Stimulated activated CD8-positive, alpha-beta memory T cell treated with anti-CD3 and anti-CD28 coated beads, Interleukin-12 subunit alpha, Interleukin-12 subunit beta, amount 100 ng/mL, for 4 hours (primary cell): ENCODE measurements around the gene MTNR1B.

Experiments
- DNase-seq: peaks from one replicate; pipeline ENCODE4 v3.0.0-alpha.2; 2020; ENCODE audit warnings: low read depth

Gene MTNR1B

DNA sequence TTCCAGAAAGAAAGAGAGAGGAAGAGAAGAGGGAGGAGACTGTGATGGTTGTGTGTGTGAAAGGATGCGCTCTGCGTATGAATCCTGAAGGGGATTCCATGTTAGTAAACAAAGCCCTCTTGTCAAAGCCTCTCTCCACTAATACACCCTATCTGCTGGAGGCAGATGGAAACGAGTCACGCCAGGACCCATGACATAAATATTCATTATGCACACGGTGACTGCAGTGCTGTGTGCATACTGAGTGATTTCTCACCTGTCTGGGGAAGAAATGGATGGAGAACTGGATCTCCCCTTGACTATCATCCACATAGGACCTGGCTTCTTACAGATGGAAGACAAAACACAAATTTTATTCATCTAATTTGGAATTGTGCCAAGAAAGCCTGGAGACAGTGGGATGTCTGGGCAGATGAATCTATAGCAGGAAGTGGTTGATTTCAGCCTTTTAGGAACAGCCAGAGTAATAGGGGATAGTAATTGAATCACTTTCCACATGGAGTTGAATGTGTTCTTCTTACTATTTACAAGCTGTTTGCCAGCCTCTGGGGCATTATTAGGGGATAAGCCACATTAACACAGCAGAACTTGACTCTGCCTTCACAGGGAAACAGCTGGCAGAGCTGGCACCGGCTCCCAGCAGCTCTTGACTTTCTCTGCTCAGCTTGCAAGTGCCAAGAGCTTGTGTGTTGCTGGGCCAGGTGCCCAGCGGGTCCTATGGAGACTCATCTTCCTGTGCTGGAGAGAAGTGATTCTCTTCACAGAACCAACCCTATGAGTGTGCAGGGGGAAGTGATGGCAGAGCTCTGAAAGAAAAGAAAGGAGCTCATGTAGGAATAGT lies 9.0 kb downstream of the MTNR1B start:
- no peak for DNase-seq

DNA sequence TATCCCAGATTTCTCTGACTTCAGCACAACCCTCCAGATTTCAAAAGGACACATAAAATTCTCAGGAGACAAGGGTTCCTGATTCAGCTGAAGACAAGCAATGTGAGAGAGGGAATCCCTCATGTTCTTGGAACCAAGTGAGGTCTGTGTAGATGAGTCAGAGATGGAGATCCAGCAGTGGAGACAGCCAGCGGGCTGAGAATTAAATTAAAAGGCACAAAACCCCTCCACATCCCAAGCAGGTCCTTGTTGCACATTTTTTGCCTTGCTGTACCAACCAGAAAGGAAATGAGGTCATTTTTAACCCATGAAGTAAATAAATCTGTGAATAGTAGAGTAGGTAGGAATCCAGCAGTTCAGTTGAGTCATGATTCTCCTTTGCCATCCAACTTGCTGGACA lies 9.7 kb downstream of the MTNR1B start:
- no peak for DNase-seq

DNA sequence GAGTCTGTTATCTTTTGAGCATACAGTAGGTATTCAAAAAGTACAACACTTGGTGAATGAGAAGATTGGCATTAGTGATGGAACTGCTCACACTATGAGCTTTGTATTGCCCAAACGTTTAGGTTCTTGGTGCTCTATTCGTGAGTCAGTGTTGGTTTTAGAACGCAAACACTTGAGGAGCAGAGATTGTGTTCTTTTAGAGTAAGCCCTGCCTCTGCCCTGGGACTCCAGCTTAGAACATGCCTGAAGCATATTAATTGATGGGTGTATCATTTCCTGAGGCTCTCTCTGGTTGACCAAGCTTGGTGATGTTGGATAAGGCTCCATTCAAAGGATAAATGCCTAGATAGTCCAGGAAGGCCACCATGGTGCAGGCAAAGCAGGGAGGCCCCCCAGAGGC lies 10.9 kb downstream of the MTNR1B start:
- no peak for DNase-seq

DNA sequence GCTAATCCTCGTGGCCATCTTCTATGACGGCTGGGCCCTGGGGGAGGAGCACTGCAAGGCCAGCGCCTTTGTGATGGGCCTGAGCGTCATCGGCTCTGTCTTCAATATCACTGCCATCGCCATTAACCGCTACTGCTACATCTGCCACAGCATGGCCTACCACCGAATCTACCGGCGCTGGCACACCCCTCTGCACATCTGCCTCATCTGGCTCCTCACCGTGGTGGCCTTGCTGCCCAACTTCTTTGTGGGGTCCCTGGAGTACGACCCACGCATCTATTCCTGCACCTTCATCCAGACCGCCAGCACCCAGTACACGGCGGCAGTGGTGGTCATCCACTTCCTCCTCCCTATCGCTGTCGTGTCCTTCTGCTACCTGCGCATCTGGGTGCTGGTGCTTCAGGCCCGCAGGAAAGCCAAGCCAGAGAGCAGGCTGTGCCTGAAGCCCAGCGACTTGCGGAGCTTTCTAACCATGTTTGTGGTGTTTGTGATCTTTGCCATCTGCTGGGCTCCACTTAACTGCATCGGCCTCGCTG lies 12.1 kb downstream of the MTNR1B start:
- DNase-seq = no peak

DNA sequence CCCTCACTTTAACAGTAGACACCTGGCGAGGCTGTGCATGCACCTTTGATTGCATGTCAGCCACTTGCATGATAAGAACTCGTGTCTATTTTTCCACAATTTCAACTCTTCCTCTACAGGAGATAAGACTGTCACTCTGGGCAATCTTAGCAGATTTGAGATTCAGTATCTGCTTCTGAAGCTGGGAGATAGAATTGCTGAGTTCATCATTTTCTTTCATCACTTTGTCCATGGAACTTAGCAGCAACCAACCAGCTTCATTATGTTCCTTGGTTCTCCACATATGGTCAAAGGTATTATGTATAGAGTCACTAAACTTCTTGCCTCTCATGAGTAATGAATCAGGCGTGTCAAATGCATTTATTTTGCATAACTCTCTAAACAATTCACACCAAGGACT lies 17.1 kb downstream of the MTNR1B start:
- no peak for DNase-seq

DNA sequence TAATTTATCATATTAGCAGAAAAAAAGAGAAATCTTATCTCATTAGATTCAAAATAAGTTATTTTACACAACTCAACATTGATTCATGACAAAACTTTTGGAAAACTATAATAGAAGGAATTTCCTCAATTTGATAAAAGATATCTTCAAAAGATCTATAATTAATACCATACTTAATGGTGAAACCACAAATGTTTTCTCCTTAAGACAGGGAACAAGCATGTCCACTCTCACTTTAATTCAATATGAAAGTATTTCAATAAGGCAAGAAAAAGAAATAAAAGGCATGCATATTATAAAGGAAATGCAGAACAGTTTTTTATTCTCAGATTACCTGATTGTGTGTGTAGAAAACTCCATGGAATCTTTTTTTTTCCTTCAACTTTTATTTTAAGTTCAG lies 23.6 kb downstream of the MTNR1B start:
- DNase-seq = no peak

DNA sequence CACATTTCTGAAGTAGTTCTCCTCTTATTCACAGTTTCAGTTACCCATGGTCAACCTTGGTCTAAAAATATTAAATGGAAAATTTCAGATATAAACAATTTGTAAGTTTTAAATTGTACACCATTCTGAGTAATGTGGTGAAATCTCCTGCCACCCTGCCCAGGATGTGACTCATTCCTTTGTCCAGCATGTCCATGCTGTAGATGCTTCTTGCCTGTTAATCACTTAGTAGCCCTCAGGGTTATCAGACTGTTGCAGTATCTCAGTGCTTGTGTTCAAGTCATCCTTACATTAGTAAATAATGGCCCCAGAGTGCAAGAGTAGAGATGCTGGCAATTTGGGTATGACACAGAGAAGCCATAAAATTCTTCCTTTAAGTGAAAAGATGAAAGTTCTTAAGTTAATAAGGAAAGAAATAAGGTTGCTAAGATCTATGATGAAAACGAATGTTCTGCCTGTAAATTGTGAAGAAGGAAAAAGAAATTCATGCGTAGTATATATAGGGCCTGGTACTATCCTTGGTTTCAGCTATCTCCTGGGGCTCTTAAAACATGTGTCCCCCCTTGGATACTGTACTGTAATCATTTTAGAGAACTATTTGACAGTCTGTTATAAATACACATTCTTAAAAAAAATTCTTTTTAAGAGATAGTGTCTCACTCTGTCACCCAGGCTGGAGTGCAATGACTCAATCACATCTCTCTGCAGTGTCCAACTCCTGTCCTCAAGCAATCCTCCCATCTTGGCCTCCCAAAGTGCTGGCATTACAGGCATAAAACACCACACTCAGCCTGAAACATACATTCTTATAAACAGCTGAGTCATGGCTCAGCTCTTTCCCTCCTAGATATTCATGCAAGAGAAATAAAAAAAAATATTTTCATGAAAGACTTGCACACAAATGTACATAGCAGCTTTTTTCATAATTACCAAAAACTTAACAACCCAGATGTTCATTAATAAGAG lies 31.3 kb downstream of the MTNR1B start:
- DNase-seq = no peak

DNA sequence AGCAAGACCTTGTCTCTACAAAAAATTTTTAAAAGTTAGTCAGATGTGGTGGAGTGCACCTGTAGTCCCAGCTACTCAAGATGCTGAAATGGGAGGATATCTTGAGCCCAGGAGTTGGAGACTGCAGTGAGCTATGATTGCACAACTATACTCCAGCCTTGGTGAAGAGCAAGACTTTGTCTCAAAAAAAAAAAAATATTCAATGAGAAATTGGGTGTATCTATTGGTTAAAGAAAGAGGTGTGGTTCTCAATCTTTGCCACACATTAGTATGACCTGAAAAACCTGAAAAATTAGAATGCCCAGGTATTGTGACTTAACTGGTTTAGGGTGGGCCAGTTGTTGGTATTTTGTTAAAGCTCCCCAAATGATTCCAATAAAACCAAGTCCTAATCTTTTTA lies 32.4 kb downstream of the MTNR1B start:
- no peak for DNase-seq

DNA sequence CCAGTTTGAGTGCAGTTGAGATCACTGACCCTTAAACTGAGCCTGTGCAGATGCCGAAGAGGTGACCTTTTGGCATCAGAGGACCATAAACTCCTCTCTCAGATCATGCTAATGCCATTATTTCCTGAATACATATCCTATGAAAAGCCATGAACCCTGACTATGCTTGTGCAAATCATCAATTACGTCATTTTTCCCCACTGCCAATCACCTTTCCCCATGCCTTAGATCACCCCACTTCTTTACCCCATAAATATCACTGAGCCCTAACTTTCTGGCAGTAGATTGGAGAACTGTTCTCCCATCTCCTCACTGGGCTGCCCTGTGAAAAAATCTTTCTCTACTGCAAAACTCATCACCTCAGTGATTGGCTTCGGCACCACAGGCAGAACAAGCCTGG lies 32.9 kb downstream of the MTNR1B start:
- no peak for DNase-seq

DNA sequence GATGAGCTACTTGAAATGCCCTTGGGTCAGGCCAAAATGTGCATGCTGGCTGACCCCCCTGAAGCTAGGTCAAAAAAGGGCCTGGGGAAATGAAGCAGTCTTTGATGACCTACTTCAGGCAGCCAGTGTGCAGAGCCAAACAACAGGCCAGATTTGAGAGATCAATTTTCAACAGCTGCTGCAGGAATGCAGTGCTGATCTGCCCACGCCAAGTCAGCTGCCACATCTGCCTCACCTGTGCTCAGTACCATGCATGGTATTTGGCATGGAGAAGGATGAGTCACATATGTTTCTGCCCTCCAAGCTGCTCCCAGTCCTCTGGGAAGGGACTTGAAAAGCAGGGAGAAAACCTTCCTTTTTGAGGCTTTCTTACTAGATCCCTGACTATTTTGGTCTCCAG lies 35.8 kb downstream of the MTNR1B start:
- DNase-seq = no peak

DNA sequence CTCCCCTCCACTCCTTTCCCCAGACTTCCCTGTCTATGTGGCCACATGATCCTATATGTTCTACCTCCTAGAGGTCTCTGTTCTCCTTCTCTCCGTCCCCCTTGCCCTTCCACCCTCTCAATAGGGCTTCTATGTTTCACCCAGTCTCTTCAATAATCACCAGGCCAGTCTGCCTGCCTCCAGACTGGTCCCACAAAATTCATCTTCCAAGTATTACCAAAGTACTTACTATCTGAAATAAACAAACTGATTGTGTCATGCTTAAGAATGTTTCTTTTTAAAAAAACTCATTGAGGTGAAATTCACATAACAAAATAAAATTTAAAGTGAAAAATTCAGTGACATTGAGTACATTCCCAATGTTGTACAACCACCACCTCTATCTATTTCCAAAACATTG lies 44.2 kb downstream of the MTNR1B start:
- DNase-seq = no peak

DNA sequence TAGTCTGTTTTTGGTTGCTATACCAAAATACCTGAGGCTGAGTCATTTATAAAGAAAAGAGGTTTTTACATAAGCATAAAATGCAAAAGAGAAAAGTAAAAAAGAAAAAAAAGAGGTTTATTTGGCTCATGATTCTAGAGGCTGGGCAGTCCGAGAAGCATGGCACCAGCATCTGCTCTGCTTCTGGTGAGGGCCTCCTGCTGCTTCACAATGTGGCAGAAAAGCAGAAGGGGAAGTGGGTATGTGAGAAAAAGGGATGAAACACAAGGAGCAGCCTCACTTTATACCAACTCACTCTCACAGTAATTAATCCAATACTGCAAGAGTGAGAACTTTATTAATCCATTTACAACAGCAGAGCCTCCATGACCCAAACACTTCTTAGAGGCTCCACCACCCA lies 47.1 kb downstream of the MTNR1B start:
- DNase-seq = no peak

DNA sequence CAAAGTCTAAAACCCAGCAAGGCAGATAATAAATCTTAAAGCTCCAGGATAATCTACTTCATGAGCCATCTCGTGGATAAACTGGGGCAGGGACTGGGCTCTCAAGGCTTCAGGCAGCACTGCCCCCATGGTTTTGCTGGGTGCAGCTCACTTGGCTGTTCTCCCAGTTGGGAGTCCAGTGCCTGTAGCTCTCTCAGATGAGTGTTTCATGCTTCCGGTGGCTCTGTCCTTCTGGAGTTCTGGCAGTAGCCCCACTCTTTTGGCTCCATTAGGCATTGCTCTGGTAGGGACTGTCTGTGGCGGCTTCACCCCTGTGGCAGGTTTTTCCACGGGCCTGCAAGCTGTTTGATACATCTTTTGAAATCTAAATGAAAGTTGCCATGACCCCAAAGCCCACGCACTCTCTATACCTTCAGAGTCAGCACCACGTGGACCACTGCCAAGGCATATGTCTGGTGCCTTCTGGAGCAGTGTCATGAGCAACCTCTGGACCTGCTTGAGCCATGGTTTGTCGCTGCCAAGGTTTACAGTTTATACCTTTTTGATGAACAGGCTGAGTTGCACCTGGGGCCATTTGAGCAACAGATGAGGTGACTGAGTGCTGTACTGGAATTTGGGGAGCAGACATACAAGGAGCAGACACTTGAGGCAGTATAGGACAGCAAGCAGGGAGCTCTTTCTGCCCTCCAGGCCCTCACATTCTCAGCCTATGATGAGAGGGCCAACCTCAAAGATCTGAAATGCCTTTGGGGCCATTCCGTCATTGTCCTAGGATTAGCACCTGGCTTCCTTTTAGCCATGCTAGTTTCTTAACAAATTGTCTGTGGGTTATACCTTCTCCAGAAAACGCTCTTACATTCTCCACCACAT lies 48.6 kb downstream of the MTNR1B start:
- no peak for DNase-seq

DNA sequence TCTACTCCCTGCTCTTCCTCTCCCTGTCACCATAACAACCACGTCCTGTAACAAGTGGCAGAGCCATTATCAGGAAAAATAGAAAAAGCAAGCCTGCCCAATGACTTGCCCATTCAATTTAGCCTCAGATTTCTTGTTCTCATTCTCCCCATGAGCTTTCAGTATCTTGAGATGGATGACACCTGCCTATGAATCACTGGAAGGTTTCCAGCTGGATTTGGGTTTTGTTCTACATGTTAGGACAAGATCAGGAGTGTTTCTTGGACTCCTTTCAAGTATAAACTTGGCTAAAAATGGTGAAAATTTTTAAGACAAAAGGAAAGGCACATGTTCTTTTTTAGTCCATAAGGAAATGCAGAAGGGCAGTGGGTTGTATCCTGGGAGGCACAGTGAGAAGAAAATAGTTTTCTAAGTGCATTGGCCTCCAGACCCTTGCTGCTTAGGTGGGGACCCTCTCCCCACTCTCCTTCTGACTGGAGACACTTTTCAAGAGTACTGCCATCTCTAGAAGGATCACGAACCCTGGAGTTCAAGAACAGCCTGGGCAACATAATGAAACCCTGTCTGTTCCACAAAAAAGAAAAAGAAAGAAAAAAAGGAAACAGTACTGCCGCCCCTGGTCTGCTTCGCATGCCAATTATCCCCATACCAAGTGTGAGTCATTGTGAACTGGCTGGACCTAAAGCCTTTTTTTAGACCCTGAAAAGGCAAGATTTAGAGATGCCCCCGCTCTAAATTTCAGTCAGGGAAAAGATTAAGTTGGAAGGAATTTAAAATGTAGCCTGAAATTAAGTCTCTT lies 51.0 kb downstream of the MTNR1B start:
- no peak for DNase-seq

DNA sequence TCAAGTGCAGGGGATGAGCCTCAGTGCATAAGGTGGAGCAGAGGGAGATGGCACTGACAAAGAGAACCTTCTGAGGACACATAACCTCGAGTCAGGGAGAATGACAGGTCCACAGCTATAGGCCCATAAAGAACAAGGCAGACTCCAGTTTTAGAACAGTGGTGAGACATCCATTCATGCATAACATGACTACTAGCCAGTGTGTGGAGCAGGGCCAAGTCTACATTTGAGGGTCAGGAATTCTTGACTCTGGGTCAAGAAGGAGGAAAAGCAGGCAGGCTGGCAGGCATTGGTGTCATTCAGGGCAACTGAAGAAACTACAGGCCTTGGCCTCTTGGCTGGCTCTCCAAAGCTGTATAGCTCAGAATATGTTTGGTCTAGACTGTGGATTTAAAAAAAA lies 54.9 kb downstream of the MTNR1B start:
- DNase-seq = no peak

DNA sequence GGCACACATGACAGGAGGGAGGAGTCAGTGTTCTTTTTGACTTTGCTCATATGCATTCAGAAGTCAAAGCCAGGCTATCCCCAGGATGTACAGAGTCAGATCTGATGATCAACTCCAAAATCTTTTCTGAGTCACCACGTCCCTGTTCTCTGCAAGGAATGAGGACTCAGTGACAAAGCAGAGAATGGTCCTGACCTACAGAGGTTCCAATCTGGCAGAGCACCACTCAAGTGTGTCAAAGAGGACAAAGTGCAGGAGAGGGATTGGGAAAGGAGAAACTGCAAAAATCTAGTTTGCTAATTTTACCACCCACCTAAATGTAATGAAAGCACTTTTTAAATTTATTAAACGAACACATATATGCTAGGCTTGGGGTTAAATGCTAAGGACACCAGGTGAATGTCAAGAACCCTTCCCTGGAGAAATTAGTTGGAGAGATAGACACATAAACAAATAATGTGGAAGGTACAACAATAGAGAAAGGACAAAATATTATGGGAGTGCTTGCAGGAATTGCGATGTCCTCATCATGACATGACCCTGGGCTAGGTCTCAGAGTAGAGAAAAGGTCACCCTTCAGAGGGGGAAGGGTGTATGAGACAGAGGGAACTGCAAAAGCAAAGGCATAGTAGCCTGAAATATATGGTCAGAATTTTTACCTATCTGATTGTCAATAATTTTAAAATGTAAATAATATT lies 56.3 kb downstream of the MTNR1B start:
- no peak for DNase-seq

DNA sequence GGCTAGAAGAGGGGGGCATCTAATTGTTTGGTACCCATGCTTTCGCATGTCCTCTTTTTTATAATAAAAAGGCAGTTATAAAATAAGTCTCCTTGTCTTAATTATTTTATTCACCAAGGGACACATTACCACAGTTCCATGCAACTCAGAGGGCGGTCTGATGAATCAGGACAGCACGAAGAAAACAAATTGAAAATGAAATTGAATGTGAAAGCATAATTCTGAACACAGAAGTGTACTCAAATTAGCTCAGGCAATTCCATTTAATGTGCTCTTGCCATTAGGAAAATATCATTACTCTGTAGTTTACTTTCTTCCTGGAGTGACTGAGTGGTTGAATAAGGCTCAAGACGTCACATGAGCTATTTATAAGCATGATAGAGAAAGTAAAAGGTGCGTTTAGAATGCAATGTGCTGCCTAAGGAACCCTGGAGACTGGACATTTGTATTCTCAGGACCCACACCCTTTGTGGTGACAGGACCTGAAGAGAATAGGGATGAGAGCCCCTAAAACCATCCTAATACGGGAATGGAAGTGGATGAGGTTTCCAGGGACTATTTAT lies 59.6 kb downstream of the MTNR1B start:
- DNase-seq = no peak

DNA sequence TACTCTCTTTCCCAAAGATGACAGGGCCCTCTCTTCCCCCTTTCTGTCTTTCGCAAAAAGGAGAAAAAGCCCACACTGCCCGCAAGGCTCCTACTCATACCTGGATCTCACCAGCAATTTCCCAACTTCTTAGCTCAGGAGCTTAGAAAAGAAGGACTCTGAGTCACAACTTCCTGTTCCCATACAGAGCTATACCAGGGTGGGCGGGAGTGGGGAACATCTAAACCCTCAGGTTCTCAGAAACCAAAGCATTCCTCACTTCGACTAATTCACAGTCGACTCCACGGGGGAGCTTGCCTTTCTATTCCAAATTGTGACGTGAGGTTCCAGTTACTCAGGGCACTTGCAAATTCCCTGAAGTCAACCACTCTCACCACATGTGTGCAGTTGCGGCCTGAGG lies 61.9 kb downstream of the MTNR1B start:
- DNase-seq = no peak
